HG02970 (cell line): ENCODE results near the gene SLC20A1.
"Not testable (repeated sequence)": the region's sequence is repeated elsewhere in the genome, so short reads cannot be mapped to it uniquely, and the experiment has no call there.

Experiments used
- ATAC-seq: cut with Tn5 transposase; IDR thresholded peaks from one replicate; pipeline ENCODE4 v1.9.1; 2021; ENCODE audit warnings: mild to moderate bottlenecking, moderate library complexity, moderate number of reproducible peaks; ENCODE audit not compliant: unreplicated experiment, low FRiP score

Gene SLC20A1

GRCh38 chr2:112644933-112645309 is 818 bp upstream of the SLC20A1 start:
- ATAC-seq, result no peak

DNA sequence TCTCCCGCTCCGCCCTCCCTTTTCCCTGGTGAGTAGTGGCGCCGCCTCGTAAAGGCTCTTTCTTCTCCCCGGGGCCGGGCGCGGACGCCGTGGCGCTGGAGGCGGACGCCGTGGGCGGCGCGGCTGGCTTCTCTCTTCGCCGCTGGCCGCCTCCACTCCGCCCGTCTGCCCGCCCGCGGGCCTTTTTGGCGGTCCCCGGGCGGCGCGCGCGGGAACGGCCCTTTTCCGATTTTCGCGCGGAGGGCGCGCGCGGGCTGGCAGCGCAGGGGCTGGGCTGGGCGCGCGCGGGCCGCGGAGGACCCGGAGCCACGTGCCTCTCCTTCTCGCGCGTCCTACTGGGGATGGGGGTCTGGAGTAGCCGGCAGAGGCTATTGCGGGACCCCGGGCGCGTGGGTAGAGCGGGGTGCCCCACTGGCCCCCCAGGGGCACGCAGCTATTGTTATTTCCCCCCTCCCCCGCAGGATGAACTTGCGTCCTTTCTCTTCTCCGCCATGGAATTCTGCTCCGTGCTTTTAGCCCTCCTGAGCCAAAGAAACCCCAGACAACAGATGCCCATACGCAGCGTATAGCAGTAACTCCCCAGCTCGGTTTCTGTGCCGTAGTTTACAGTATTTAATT is 472 bp downstream of the SLC20A1 start:
- no peak for ATAC-seq

GRCh38 chr2:112646791-112647689 is 1.3 kb downstream of the SLC20A1 start:
- no peak for ATAC-seq

DNA sequence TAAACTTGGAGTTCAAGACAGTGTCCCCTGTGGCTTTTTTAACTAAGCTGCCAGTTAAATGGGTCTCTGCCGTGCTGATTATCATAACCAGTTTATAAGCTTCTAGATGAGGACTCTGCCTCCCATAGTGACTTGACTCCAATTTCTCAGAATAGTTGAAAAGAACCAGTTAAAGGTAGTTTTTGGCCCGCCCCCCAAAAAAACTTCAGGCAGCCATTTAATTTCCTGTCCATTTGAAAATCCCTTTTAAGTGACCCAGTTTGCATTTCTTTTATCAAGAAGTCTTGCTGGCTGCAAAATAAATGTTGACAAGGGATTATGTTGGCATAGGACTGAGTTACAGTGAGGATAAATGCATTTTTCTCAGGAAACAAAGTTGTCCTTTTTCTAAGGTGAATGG is 2.3 kb downstream of the SLC20A1 start:
- ATAC-seq, result no peak

GRCh38 chr2:112656679-112657078 is 10.9 kb downstream of the SLC20A1 start:
- ATAC-seq, result no peak

DNA sequence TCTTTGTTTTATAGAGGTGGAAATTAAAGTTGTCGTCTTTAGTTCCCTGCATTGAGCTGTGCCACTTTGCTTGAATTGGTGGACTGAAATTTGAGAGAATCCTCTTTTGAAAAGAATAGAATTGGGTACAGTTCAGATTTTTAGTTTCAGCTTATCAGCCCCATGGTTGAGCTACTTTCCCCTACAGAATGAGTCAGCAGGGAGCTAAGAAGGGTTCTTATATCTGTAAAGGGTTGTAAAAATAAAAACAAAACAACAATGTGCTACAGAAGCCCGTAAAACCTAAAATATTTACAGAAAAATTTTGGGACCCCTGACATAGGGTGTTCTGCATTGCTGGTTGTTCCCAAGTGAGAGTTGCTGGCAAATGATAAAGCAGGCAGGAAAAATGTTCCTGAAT is 12.6 kb downstream of the SLC20A1 start:
- no peak for ATAC-seq

GRCh38 chr2:112658839-112659667 is 13.3 kb downstream of the SLC20A1 start:
- ATAC-seq, result no peak

- no peak for ATAC-seq
These were observed 14.4 kb downstream of the SLC20A1 start for GRCh38 chr2:112660138-112660537.

DNA sequence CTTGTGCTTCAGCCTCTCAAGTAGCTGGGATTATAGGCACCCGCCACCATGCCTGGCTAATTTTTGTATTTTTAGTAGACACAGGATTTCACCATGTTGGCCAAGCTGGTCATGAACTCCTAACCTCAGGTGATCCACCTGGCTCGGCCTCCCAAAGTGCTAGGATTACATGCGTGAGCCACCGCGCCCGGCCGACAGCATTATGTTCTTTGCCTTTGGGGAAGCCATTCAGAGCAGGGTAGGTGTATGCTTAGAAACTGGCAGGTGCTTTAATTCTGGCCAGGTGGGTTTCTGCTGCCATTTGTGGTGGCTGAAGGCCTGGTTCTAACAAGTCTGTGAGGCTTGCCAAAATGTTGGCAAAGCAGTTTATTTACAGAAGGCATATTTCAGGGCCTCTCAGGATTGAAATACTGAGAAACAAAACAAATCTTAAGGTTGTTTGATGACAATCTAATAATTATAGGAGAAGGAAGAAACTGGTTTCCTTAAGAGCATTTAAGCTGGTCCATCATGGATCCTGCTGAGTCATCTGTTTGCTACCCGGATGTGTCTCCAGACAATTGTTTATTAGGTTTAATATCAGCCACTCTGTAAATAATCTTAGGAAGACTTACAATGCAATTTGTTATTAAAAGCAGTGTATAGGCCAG is 16.0 kb downstream of the SLC20A1 start:
- ATAC-seq, result no peak

DNA sequence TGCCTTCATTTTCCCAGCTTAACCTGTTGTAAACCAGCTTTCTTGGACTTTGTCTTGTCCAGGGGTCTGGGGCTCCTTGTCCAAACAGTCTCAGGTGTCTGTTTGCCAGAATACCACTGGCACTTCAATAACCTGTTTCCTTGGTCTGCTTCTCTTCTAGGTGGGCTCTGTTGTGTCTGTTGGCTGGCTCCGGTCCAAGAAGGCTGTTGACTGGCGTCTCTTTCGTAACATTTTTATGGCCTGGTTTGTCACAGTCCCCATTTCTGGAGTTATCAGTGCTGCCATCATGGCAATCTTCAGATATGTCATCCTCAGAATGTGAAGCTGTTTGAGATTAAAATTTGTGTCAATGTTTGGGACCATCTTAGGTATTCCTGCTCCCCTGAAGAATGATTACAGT is 17.0 kb downstream of the SLC20A1 start:
- no peak for ATAC-seq

DNA sequence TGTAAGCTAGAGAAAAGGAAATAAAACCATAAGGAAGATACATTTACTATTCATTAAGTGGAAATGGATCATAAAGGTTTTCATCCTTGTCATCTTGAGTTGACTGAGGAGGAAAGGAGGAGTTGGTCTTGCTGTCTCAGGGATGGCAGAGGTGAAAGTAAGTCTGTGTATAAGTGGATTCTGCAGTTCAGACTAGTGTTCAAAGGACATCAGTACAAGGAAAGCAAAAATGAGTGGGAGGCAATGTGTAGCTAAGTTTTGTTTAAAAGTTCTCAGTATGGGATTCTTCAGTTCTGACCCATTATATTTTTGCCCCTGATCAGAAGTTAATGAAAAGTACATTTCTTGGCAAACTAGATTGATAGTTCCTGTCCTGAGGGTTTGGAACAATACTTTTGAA is 18.9 kb downstream of the SLC20A1 start:
- no peak for ATAC-seq

DNA sequence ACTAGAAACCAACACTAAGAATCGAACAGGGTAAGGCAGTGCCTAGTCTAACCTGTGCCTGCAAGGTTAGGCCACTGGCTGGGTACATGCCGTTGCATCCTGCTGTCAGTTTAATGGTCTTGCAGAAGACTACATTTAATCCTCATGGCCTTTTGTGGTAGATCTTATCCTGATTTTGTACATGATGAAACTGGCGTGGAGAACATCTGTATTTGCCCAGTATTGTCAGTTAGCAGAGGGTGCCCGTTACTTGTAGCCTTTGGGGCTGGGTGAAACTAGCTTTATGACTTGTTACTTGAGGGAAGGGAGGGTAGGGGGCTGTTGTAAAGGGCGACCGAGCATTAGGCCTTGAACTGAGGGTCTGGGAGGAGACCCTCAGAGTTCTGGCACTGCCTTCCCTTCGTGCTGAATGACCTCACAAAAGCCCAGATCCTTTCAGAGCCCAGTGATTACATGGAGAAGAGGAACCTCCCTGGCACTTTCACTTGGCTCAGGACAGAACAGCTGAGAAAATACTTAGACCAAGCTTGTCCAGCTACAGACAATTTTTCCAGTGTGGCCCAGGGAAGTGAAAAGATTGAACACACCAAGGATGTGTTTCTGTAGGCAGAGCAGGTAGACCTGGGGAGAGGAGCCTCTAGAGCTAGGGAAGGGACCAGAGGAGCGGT is 19.5 kb downstream of the SLC20A1 start:
- ATAC-seq, result no peak

- ATAC-seq, result no peak
These were observed 21.0 kb downstream of the SLC20A1 start for GRCh38 chr2:112666761-112667122.

GRCh38 chr2:112667540-112667939 is 21.8 kb downstream of the SLC20A1 start:
- ATAC-seq, result not testable (repeated sequence)

- ATAC-seq, result no peak
These were observed 23.9 kb downstream of the SLC20A1 start for GRCh38 chr2:112669667-112670066.

DNA sequence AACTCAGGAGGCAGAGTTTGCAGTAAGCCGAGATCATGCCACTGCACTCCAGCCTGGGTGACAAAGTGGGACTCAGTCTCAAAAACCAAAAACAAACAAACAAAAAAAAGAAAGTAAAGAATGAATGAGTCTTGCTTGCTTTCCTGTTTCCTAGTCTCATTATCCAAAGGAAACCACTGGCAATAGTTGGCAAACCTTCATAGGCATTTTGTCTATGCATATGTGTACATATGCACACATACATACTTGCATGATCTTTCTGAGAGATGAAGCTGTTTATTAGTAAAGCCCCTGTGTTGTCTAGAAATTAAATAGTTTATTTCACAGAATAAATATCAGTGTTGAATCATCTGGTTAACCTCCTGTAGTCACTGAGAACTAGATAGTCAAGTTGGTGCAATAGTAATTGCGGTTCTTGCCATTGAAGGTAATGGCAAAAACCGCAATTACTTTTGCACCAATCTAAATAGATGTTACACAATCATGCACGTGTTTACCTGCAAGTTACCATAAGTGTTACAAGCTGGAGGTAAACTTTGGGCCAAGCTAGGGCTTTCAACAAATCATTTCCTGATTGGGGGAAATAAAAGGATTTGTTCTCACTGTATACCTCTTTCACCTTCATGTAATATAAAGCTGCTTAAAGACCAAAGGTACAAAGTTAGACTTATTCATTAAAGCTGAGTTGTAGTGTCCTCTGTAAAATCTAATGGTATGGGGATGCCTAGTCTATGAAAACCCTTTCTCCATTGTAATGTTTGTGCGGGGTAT is 24.7 kb downstream of the SLC20A1 start:
- no peak for ATAC-seq

DNA sequence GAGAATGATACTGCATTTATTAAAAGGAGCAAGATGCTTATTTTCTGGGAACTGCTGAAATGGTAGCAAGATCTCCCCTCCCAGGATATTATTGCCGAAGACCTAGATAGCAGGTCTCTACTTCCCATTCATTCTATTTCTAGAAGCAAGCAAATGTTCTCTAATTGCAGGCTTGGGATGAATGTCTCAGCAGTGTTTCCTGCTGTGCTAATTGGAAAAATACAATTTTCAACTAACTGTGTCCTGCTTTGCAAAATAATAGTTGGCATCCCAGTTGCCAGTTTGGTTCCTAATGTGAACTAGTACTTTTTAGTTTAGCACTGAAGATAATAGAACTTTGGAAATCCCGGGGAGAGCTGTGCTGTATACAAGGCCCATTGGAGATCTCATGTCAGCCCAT is 26.1 kb downstream of the SLC20A1 start:
- no peak for ATAC-seq

- no peak for ATAC-seq
These were observed 27.3 kb downstream of the SLC20A1 start for GRCh38 chr2:112673008-112673407.

DNA sequence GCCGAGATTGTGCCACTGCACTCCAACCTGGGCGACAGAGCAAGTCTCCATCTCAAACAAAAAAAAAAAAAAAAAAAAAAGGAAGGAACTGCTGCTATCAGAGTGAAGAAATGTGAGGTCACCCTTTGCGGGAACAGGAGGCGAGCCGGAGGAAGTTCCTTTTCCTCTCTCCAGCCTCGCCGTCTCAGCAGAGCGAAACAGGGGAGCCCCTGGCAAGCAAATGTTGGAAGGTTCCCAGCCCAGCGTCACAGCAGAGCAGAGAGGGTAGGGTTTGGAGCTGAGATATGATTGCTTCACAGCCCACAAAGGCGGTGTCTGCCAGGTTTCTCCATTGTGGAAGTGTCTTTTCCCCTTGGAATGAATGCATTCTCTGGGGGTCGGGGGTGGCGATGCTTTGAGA is 28.5 kb downstream of the SLC20A1 start:
- no peak for ATAC-seq
